ENCODE measurements around the gene HNRNPU. TPM values are rescaled to one million over a fixed set of nuclear protein-coding genes. Genes with fewer than 3 reads are reported as not detected.

The HNRNPU gene
- total and polyA plus RNA-seq, 8 donors = 59.1 to 157 (median 112) TPM

GRCh38 chr1:244807138-244807537 is 57.2 kb downstream of the HNRNPU start:
- ATAC-seq (no peak), DNase-seq (no peak), FAIRE-seq (no peak)
- H3K27ac ChIP-seq = no peak overlapping the region
- TF ChIP-seq, protein P1, sequence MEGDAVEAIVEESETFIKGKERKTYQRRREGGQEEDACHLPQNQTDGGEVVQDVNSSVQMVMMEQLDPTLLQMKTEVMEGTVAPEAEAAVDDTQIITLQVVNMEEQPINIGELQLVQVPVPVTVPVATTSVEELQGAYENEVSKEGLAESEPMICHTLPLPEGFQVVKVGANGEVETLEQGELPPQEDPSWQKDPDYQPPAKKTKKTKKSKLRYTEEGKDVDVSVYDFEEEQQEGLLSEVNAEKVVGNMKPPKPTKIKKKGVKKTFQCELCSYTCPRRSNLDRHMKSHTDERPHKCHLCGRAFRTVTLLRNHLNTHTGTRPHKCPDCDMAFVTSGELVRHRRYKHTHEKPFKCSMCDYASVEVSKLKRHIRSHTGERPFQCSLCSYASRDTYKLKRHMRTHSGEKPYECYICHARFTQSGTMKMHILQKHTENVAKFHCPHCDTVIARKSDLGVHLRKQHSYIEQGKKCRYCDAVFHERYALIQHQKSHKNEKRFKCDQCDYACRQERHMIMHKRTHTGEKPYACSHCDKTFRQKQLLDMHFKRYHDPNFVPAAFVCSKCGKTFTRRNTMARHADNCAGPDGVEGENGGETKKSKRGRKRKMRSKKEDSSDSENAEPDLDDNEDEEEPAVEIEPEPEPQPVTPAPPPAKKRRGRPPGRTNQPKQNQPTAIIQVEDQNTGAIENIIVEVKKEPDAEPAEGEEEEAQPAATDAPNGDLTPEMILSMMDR (IDR thresholded peaks at IDR 0.05) = no peak
- H3K4me1 ChIP-seq = no peaks in the 10 kb centered on the region
- no peaks in the 10 kb centered on the region for H3K27me3 ChIP-seq
- H3K9me3 ChIP-seq = no peaks in the 10 kb centered on the region
- intact Hi-C loops (cut with DNase I) = no loop called here
- no peak overlapping the region for H3K4me3 ChIP-seq
- no peaks in the 10 kb centered on the region for H3K36me3 ChIP-seq

- 83 to 89% methylated on average over 8 of the region's 8 CpGs for WGBS, 2 donors
- ATAC-seq = no peak
Observed at GRCh38 chr1:244804841-244805240, 59.5 kb downstream of the HNRNPU start.

DNA sequence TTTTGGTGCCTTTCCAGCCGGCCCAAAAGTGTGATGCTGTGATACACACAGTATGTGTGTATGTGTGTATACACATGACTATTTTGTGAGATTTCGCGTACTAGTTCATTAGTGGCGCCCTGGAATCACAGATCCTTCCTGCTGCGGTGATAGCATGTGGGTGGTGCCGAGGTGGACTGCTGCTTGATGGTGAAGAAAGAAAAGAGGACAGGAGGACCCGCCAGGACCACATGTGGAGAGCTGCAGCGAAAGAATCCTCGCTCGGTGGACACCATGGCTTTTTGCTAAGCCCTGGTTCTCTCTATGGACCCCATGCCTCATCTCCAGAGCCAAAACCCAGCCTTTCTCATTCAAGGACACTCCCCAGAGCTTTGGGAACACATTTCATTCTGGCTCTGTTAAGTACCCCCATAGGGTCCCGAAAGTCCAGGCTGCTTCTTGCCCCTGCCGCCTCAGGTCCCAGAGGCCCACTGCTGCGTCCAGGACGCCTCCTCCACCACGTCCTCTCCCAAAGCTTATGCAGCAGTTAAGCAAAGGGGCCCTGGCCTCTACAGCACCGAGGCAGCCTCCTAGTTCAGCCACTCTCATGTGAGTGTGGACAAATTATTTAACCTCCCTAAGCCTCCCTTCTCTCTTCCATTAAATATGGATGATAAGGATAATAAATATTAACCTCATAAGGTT is 61.6 kb downstream of the HNRNPU start:
- no peak overlapping the region for H3K27ac ChIP-seq
- ATAC-seq (no peak), FAIRE-seq (no peak), DNase-seq (peak in 1 of 6 donors; percentile 25)
- 78 to 85% methylated on average over 16 of the region's 16 CpGs for WGBS, 2 donors
- TF ChIP-seq, protein P1 (IDR thresholded peaks at IDR 0.05) = no peak
- H3K4me3 ChIP-seq = no peak overlapping the region
- no peaks in the 10 kb centered on the region for H3K27me3 ChIP-seq
- H3K4me1 ChIP-seq = no peaks in the 10 kb centered on the region
- H3K9me3 ChIP-seq = no peaks in the 10 kb centered on the region
- no peaks in the 10 kb centered on the region for H3K36me3 ChIP-seq
- intact Hi-C loops (cut with DNase I) = loop anchor here in 2 of 3 donors (5.0 kb wide), 2 partner anchors 240 to 245 kb away; no protein-coding TSS in a partner anchor

More at GRCh38 chr1:244804841-244805240, 59.5 kb downstream of the HNRNPU start:
- no peaks in the 10 kb centered on the region for H3K9me3 ChIP-seq
- TF ChIP-seq, protein P1 (IDR thresholded peaks at IDR 0.05) = no peak
- H3K27me3 ChIP-seq = no peaks in the 10 kb centered on the region
- intact Hi-C loops (cut with DNase I) = loop anchor here in 2 of 3 donors (5.0 kb wide), 2 partner anchors 237 to 242 kb away; no protein-coding TSS in a partner anchor
- DNase-seq (no peak), FAIRE-seq (no peak)
- H3K27ac ChIP-seq = no peak overlapping the region
- no peaks in the 10 kb centered on the region for H3K36me3 ChIP-seq
- H3K4me3 ChIP-seq = no peak overlapping the region
- no peaks in the 10 kb centered on the region for H3K4me1 ChIP-seq

GRCh38 chr1:244802041-244802440 is 62.3 kb downstream of the HNRNPU start:
- FAIRE-seq (no peak), ATAC-seq (peak in 2 of 4 donors; percentile 16 to 25), DNase-seq (peak in 1 of 6 donors; percentile 41)
- H3K4me3 ChIP-seq = no peak overlapping the region
- H3K36me3 ChIP-seq = no peaks in the 10 kb centered on the region
- 39% methylated on average over 14 of the region's 14 CpGs for WGBS, 2 donors
- H3K9me3 ChIP-seq = no peaks in the 10 kb centered on the region
- no peaks in the 10 kb centered on the region for H3K27me3 ChIP-seq
- H3K27ac ChIP-seq = no peak overlapping the region
- intact Hi-C loops (cut with DNase I) = loop anchor here in 2 of 3 donors (5.0 kb wide), 2 partner anchors 240 to 245 kb away; no protein-coding TSS in a partner anchor
- no peaks in the 10 kb centered on the region for H3K4me1 ChIP-seq
- TF ChIP-seq, protein P1 (IDR thresholded peaks at IDR 0.05) = no peak

DNA sequence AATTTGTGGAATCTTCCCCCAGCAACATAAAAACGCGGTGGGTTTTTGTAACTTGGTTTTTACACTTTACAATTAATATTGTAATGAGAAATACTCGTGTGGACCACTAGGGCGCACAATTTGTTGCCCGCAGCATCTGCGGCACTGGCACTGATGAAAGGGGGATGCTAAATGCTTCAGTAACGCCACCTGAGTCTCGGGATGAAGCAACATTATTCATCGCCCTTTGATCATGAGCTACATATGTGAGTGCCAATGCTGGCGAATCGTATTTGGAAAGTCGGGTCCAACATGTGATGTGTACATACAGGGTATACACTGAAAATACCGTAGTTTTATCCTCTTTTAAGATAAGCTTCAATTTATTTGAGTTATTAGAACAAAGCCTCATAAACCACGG is 63.1 kb downstream of the HNRNPU start:
- DNase-seq (peak in 3 of 6 donors; percentile 8 to 58 (median 31)), ATAC-seq (peak; percentile 61 to 83 (median 80)), FAIRE-seq (no peak)
- Histone ChIP-seq H3K4me3 (no peak overlapping the region), H3K27me3 (no peaks in the 10 kb centered on the region), H3K4me1 (no peaks in the 10 kb centered on the region), H3K27ac (no peak overlapping the region), H3K9me3 (no peaks in the 10 kb centered on the region), H3K36me3 (no peaks in the 10 kb centered on the region)
- TF ChIP-seq, protein P1 (IDR thresholded peaks at IDR 0.05) = peak; percentile 27 to 47 (median 36)
- WGBS, 2 donors = 23 to 25% methylated on average over 14 of the region's 14 CpGs
- intact Hi-C loops (cut with DNase I) = loop anchor here in 2 of 3 donors (5.0 kb wide), 2 partner anchors 241 to 246 kb away; no protein-coding TSS in a partner anchor
